K562 (cell line): ENCODE measurements around the gene FUCA2. TPM values are rescaled to one million over a fixed set of nuclear protein-coding genes. Genes with fewer than 3 reads are reported as not detected.

Source experiments
- ASH1L ChIP-seq: fragments of 450-650 bp; IDR thresholded peaks from 2 replicates; pipeline ENCODE4 v1.6.1; 2018; ENCODE audit warnings: borderline replicate concordance, mild to moderate bottlenecking, low read depth; ENCODE audit not compliant: partially characterized antibody
- CBX3 ChIP-seq, 2 experiments: IDR thresholded peaks; 1 replicate in 1 of 2; 2 replicates in 1 of 2; pipeline ENCODE4 v1.6.1; 2012; ENCODE audit warnings: inconsistent platforms in 2 of 2, low read length in 2 of 2, borderline replicate concordance in 1 of 2, control low read depth in 1 of 2
- CREBBP ChIP-seq: IDR thresholded peaks from one replicate; pipeline ENCODE4 v1.6.1; 2012; ENCODE audit warnings: low read depth, mild to moderate bottlenecking, control low read depth, inconsistent platforms, low read length
- FOS ChIP-seq: IDR thresholded peaks from 3 replicates; pipeline ENCODE4 v1.6.1; 2011; ENCODE audit not compliant: insufficient read length; ENCODE audit errors: extremely low read depth
- FUS ChIP-seq: fragments of 200-400 bp; formaldehyde crosslinking; optimal IDR thresholded peaks from 2 replicates; pipeline ENCODE3; 2017; ENCODE audit warnings: low read depth, low read length
- HDAC1 ChIP-seq, 2 experiments: fragments of 450-650 bp; IDR thresholded peaks; 2 replicates each; pipeline ENCODE4 v1.6.1; 2016 to 2017; ENCODE audit warnings: inconsistent platforms in 1 of 2, mild to moderate bottlenecking in 1 of 2, moderate library complexity in 1 of 2
- HSF4 ChIP-seq: fragments of 250-450 bp; sonication (Bioruptor Pico); IDR thresholded peaks from 2 replicates; pipeline ENCODE4 v2.1.2; 2022; ENCODE audit warnings: mild to moderate bottlenecking, moderate library complexity, borderline replicate concordance
- IRF2 ChIP-seq: sonication (generic); formaldehyde crosslinking; IDR thresholded peaks from 2 replicates; pipeline ENCODE4 v1.8.1; 2022; ENCODE audit warnings: mild to moderate bottlenecking, missing genetic modification reagents
- MAFG ChIP-seq: fragments of 450-650 bp; conservative IDR thresholded peaks from 2 replicates; pipeline ENCODE4 v1.6.1; 2016; ENCODE audit warnings: missing genetic modification characterization, missing compliant biosample characterization
- NCOR1 ChIP-seq: fragments of 450-650 bp; IDR thresholded peaks from 2 replicates; pipeline ENCODE4 v1.6.1; 2016; ENCODE audit warnings: mild to moderate bottlenecking, moderate library complexity
- NFRKB ChIP-seq: fragments of 450-650 bp; IDR thresholded peaks from 2 replicates; pipeline ENCODE4 v1.6.1; 2016; ENCODE audit warnings: low read depth
- NUFIP1 ChIP-seq: fragments of 450-650 bp; IDR thresholded peaks from 2 replicates; pipeline ENCODE4 v1.6.1; 2018; ENCODE audit not compliant: partially characterized antibody
- POLR2A ChIP-seq: fragments of 450-650 bp; conservative IDR thresholded peaks from 2 replicates; pipeline ENCODE4 v1.6.1; 2016
- POLR2AphosphoS2 ChIP-seq: IDR thresholded peaks from 2 replicates; pipeline ENCODE4 v1.6.1; 2012; ENCODE audit warnings: low read length, improper control_type of control experiment
- SP1 ChIP-seq: sonication (generic); formaldehyde crosslinking; IDR thresholded peaks from 2 replicates; pipeline ENCODE4 v1.8.1; 2022; ENCODE audit warnings: mild to moderate bottlenecking, missing genetic modification reagents
- TAF1 ChIP-seq: IDR thresholded peaks from 2 replicates; pipeline ENCODE4 v1.6.1; 2011; ENCODE audit warnings: mild to moderate bottlenecking, low read length, moderate library complexity; ENCODE audit not compliant: insufficient read depth, control insufficient read depth, severe bottlenecking; ENCODE audit errors: extremely low read depth
- TEAD2 ChIP-seq: fragments of 450-650 bp; IDR thresholded peaks from 2 replicates; pipeline ENCODE4 v1.6.1; 2016; ENCODE audit warnings: missing genetic modification characterization, control low read depth, missing compliant biosample characterization
- ZNF140 ChIP-seq: fragments of 250-450 bp; sonication (Bioruptor Pico); IDR thresholded peaks from 2 replicates; pipeline ENCODE4 v1.8.0; 2021; ENCODE audit warnings: moderate library complexity, mild to moderate bottlenecking, inconsistent platforms
- ZNF143 ChIP-seq: sonication (generic); formaldehyde crosslinking; IDR thresholded peaks from 2 replicates; pipeline ENCODE4 v1.9.0; 2022; ENCODE audit warnings: mild to moderate bottlenecking, missing genetic modification reagents
- ZNF174 ChIP-seq: fragments of 250-450 bp; sonication (Bioruptor Pico); IDR thresholded peaks from 2 replicates; pipeline ENCODE4 v1.4.0; 2020; ENCODE audit warnings: mild to moderate bottlenecking
- ZNF445 ChIP-seq: fragments of 250-450 bp; sonication (Bioruptor Pico); IDR thresholded peaks from 2 replicates; pipeline ENCODE4 v1.4.0; 2020; ENCODE audit warnings: low read depth, mild to moderate bottlenecking, moderate library complexity
- ZSCAN32 ChIP-seq: fragments of 450-650 bp; formaldehyde crosslinking; IDR thresholded peaks from 2 replicates; pipeline ENCODE4 v1.4.0; 2020; ENCODE audit warnings: mild to moderate bottlenecking, moderate library complexity
- polyA plus RNA-seq, 8 experiments: library from polyadenylated mRNA; depleted of rRNA in 4 of 8; stranded (reverse) in 5 of 8; unstranded in 3 of 8; fragments of >200 nt; fragmentation: Nextera tagmentation in 2 of 8; fragmentation: Illumina TruSeq in 1 of 8; extraction: Ambion mirVana in 2 of 8; extraction: Trizol in 1 of 8; gene quantifications; 2 replicates each; pipeline versions ENCODE4 v1.2.1 to v1.2.3, GENCODE V29; 2011 to 2014; ENCODE audit warnings: inconsistent platforms in 1 of 8, missing spikeins in 1 of 8
- total RNA-seq, 7 experiments: library from RNA; depleted of rRNA in 6 of 7; stranded (reverse); fragments of >200 nt in 6 of 7; fragmentation: Illumina TruSeq in 2 of 7; extraction: Trizol in 2 of 7; gene quantifications; 2 replicates each; pipeline versions ENCODE4 v1.2.1 to v1.2.3, GENCODE V29; 2011 to 2021; ENCODE audit warnings: low replicate concordance in 1 of 7
- TF ChIP-seq, protein P1 (sequence below): fragments of 450-650 bp; IDR thresholded peaks from 2 replicates; pipeline ENCODE4 v1.7.0; 2016; ENCODE audit warnings: borderline replicate concordance
- TF ChIP-seq, protein P2 (sequence below): fragments of 250-450 bp; sonication (Bioruptor Pico); IDR thresholded peaks from 2 replicates; pipeline ENCODE4 v1.4.0; 2020; ENCODE audit warnings: borderline replicate concordance
- TF ChIP-seq, protein P3 (sequence below), 2 experiments: fragments of 450-650 bp; IDR thresholded peaks; 2 replicates each; pipeline ENCODE4 v1.6.1; 2016

FUCA2 gene
- total and polyA plus RNA-seq, 9 of the 15 experiments (the other 6 are each of a cell fraction or from before 2014, with no cell fraction given), result 20.6 to 112 (median 79.3) TPM

DNA sequence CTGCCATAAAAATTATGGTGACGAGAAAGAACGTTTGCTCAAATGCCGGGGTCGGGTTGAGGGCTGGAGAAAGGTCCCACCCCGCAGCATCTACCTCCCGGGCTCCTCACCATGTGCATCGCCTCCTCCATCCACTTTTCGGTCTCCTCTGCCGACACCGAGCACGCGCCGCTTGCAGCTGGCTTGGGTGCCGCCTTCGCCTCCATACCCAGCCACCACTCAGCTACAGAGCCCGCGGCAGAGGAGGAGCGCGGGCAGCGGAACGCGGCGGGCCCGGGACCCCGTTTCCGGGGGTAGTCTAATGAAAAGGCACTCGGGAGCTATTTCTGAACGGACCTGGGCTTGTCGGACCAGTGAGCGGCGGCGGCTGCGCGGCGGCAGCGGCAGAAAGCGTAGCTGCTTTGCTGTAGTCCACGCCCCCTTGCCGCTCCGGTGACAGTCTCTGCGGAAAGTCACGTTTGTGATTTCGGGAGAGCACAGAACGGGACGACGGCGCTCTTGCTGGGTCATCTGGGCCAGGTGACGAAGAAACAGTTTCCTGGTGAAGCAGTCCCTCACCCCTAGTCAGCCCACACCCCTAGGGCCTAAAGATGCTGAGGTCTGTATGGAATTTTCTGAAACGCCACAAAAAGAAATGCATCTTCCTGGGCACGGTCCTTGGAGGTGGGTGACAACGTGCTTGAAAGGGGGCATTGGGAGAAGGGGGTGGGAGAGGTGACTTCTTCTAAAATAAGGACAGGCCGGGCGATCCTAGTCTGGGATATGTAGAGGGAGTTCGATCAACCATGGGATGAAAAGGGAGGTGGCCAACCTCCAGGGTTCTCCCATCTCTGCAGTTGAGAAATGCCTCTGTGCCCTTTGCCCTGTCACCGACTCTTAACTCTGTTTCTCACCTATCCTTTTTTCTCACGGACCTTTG is 60.8 kb downstream of the FUCA2 start, which contains the start of the genes ADAT2 and PEX3 (continued):
- 0 out of 2 replicates have a peak, but pooled peaks have one; percentile 20 for TF ChIP-seq ZNF143 (CRISPR knock-in tag)
- TF ChIP-seq ASH1L, result no peak
- TF ChIP-seq HSF4 (CRISPR knock-in tag), result no peak
- peak; percentile 95 for TF ChIP-seq NFRKB
- peak; percentile 87 for TF ChIP-seq NUFIP1
- peak in 1 of 2 experiments; percentile 79; a peak in 2 of 4 replicates for TF ChIP-seq HDAC1 (IDR thresholded peaks at IDR 0.05)
- TF ChIP-seq, protein P1, sequence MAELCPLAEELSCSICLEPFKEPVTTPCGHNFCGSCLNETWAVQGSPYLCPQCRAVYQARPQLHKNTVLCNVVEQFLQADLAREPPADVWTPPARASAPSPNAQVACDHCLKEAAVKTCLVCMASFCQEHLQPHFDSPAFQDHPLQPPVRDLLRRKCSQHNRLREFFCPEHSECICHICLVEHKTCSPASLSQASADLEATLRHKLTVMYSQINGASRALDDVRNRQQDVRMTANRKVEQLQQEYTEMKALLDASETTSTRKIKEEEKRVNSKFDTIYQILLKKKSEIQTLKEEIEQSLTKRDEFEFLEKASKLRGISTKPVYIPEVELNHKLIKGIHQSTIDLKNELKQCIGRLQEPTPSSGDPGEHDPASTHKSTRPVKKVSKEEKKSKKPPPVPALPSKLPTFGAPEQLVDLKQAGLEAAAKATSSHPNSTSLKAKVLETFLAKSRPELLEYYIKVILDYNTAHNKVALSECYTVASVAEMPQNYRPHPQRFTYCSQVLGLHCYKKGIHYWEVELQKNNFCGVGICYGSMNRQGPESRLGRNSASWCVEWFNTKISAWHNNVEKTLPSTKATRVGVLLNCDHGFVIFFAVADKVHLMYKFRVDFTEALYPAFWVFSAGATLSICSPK, result no peak
- TF ChIP-seq, protein P2, sequence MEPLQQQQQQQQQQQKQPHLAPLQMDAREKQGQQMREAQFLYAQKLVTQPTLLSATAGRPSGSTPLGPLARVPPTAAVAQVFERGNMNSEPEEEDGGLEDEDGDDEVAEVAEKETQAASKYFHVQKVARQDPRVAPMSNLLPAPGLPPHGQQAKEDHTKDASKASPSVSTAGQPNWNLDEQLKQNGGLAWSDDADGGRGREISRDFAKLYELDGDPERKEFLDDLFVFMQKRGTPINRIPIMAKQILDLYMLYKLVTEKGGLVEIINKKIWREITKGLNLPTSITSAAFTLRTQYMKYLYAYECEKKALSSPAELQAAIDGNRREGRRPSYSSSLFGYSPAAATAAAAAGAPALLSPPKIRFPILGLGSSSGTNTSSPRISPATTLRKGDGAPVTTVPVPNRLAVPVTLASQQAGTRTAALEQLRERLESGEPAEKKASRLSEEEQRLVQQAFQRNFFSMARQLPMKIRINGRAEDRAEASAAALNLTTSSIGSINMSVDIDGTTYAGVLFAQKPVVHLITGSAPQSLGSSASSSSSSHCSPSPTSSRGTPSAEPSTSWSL, result no peak
- peak; percentile 99 for TF ChIP-seq SP1 (CRISPR knock-in tag)
- no peak for TF ChIP-seq FOS
- no peak for TF ChIP-seq TEAD2 (tag)
- peak in 1 of 2 experiments; percentile 93; a peak in 1 of 3 replicates for TF ChIP-seq CBX3 (IDR thresholded peaks at IDR 0.05; ENCODE audit: borderline replicate concordance in 1 of 2, low read length in 2 of 2)
- TF ChIP-seq, protein P3, sequence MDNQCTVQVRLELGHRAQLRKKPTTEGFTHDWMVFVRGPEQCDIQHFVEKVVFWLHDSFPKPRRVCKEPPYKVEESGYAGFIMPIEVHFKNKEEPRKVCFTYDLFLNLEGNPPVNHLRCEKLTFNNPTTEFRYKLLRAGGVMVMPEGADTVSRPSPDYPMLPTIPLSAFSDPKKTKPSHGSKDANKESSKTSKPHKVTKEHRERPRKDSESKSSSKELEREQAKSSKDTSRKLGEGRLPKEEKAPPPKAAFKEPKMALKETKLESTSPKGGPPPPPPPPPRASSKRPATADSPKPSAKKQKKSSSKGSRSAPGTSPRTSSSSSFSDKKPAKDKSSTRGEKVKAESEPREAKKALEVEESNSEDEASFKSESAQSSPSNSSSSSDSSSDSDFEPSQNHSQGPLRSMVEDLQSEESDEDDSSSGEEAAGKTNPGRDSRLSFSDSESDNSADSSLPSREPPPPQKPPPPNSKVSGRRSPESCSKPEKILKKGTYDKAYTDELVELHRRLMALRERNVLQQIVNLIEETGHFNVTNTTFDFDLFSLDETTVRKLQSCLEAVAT (IDR thresholded peaks at IDR 0.05), result 0 out of 4 replicates have a peak, but pooled peaks have one; percentile 11 to 29
- no peak for TF ChIP-seq ZNF445 (CRISPR knock-in tag)
- no peak for TF ChIP-seq IRF2 (CRISPR knock-in tag)
- peak; percentile 58 for TF ChIP-seq NCOR1
- no peak for TF ChIP-seq POLR2AphosphoS2
- no peak for TF ChIP-seq FUS
- no peak for TF ChIP-seq ZSCAN32 (CRISPR knock-in tag)
- TF ChIP-seq ZNF174 (CRISPR knock-in tag), result no peak
- TF ChIP-seq TAF1, result peak; percentile 100
- TF ChIP-seq POLR2A, result peak; percentile 96
- TF ChIP-seq MAFG, result no peak
- TF ChIP-seq ZNF140, result no peak
- TF ChIP-seq CREBBP, result no peak
